HG03575 (cell line): ENCODE results near the gene TMEM97.
A peak's percentile ranks its signal among the peaks of the same experiment; 100 is the strongest.
"Not testable (repeated sequence)": the region's sequence is repeated elsewhere in the genome, so short reads cannot be mapped to it uniquely, and the experiment has no call there.

Source experiments
- ATAC-seq: cut with Tn5 transposase; IDR thresholded peaks from one replicate; pipeline ENCODE4 v1.9.1; 2021; ENCODE audit not compliant: unreplicated experiment, insufficient number of reproducible peaks, low FRiP score; ENCODE audit errors: extremely low read depth

The TMEM97 gene

DNA sequence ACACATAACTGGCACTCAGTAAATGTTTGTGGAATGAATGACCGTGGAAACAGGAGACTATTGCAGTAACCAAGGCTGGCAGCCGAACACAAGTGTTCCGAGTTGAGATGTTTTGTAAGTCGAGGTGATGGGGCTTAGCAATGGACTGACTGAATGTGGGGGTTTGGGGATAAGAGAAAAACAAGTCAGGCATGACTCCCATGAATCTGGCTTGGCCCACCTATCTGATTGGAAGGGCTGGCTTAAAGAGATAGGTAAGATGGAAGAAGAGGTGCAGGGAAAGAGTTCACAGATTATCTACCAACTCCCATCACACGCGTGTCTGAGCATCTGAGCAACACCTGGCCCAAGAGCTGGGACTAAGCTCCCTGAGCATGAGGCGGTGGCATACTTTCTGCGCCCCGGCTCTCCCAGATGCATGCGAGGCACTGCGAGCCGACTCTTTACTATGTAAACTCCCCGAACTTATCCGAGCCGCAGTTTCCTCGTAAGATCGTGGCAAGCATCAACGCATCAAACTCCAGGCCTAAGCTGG is 15.7 kb downstream of the TMEM97 start:
- no peak for ATAC-seq

- ATAC-seq = peak; percentile 77
These were observed 16.4 kb downstream of the TMEM97 start, which contains the start of the genes IFT20 and TNFAIP1 for GRCh38 chr17:28335201-28335958. Gene IFT20, minus strand, starts transcription at chr17:28335472. Its CDS starts 3,487 bp downstream, at chr17:28331985. Gene TNFAIP1, plus strand, starts transcription at chr17:28335761. Its CDS starts 3,761 bp downstream, at chr17:28339522.

GRCh38 chr17:28335959-28336871 is 17.2 kb downstream of the TMEM97 start:
- ATAC-seq = no peak

DNA sequence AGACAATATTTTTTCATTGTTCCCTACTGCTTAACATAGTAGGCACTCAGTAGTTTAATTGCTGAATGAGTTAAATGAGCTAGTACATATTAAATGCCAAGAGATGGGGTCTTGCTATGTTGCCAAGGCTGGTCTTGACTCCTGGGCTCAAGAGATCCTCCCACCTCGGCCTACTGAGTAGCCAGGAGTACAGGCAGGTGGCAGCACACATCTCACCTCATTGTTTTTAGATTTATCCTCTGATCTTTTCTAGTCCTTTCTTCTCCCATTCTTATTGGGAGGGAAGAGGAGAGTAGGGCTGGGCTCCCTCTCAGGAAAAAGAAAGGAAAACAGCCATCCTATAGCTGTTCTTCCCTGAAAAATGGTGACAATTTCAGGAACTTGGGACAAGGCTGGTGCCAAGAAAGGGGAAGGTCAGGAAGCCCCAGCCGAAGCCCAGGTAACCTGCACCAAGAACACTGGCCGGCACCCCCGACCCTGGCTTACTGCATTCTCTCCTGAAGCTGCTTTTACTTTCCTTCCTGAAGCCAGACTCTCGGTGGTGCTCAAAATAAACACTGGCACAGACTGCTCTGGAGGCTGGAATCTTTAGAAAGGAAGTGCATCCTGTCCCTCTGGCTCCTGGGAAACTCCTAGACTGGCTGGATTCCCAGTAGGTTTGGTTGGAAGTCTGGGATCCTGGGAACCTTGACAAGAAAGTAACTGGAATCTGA is 19.2 kb downstream of the TMEM97 start:
- no peak for ATAC-seq

DNA sequence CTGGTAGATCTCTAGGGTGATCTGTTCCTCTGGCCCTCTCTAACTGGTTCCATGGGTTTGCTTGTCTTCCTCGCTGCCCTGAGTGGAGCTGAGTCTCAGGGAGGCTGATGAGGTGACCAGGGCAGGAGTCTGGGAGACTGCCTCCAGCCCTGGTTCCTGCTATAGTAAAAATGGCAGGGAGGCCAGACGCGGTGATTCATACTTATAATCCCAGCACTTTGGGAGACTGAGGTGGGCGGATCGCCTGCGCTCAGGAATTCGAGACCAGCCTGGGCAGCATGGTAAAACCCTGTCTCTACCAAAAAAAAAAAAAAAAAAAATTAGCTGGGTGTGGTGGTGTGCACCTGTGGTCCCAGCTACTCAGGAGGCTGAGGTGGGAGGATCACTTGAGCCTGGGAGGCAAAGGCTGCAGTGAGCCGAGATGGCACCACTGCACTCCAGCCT is 19.8 kb downstream of the TMEM97 start:
- ATAC-seq = not testable (repeated sequence)

GRCh38 chr17:28339431-28339830 is 20.4 kb downstream of the TMEM97 start:
- no peak for ATAC-seq

DNA sequence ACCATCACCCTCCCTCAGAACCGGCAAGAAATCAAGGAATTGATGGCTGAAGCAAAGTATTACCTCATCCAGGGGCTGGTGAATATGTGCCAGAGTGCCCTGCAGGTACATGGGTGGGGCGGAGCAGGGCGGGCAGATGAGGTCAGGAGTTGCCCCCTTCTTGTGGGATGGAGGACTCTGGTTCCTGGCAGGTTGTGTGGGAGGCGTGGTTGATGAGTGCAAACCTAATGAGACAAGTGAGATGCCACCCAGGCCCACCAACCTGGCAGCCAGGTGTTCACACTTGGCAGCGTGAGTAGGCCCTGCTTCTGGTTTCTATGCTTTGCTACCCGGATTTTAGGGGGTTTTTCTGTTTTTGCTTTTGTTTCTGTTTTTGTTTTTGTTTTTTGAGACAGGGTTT is 21.4 kb downstream of the TMEM97 start:
- no peak for ATAC-seq

DNA sequence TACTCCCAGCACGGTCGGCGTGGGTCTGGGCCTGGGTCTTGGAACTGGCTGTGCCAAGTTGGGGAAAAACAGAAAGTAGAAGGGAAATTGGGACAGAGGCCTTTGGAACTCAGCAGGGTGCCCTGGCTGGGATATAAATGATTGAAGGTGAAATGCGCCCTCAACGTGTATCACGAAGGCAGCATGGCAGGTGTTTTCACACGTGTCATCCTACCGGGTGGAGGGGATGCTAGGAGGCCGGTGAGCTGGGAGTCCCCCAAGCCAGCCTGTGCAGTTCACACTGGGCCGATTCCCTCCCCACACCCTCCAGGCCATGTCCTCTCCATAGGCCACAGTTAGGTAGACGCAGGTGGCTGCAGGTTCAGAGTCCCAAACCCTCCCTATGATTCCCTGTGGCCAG is 22.5 kb downstream of the TMEM97 start:
- no peak for ATAC-seq

GRCh38 chr17:28342313-28342712 is 23.3 kb downstream of the TMEM97 start:
- ATAC-seq = no peak

- no peak for ATAC-seq
These were observed 24.5 kb downstream of the TMEM97 start for GRCh38 chr17:28343491-28343932.

GRCh38 chr17:28344011-28344410 is 25.0 kb downstream of the TMEM97 start:
- no peak for ATAC-seq

GRCh38 chr17:28344435-28344901 is 25.5 kb downstream of the TMEM97 start:
- ATAC-seq = no peak

- no peak for ATAC-seq
These were observed 26.6 kb downstream of the TMEM97 start for GRCh38 chr17:28345419-28346198.

- ATAC-seq = no peak
These were observed 27.2 kb downstream of the TMEM97 start for GRCh38 chr17:28346199-28346580.

DNA sequence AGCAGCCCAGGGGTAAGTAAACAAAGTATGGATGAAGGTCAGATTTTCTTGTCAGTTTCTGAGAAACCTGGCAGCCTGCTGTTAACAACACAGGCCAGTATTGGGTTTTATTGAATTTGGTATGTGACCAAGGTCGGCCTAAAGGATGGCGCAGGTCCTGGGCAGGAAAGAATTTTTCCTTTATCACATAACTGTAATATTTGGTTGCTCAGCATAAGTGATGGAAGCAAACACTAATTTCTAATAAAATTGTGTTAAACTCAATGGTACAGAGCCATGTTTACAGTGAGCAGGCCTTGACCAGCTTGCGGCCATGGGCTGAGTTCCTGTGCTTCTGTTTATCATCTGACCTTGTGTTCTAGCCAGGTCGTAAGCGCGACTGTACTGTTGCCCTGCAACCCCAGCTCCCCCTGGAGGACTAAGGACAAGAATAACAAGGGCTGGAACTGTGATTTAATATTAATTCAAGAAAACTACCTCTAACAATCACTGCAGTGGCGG is 27.8 kb downstream of the TMEM97 start:
- no peak for ATAC-seq

DNA sequence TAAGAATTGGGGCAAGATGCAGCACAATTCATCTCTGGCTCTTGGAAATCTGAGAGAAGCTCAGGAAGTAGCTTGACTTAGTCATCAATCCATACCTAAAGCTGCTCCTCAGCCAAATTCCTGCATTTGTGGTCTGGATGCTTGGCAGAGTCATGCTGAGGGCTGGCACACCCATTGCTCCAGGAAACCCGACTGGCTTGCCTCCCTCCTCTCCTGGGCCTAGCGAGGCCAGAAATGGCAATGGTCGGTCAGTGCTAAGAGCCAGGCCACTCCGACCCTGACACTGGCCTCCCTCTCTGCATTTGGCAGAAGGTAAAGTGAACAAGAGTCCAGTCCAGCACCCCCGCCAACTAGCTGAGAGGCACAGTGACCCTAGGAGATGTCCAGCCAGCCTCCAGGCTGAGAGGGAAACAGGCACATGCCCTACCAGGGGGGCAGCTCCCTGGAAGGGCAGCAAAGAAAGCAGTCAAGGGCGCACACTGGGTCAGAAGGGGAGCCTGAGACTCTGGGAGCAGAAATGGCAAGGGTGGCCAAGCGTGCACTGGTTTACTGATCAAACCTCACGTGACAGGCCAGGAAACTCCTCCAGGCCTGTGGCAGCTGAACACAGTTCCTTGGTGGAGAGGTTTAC is 28.4 kb downstream of the TMEM97 start:
- no peak for ATAC-seq

- ATAC-seq = no peak
These were observed 30.0 kb downstream of the TMEM97 start for GRCh38 chr17:28348979-28349378.

GRCh38 chr17:28350271-28350670 is 31.3 kb downstream of the TMEM97 start:
- ATAC-seq = no peak
